Left lobe of liver (tissue), 2 donors: ENCODE measurements around the gene PCAT6. TPM values are rescaled to one million over a fixed set of nuclear protein-coding genes. Genes with fewer than 3 reads are reported as not detected.
"Not testable (repeated sequence)": the region's sequence is repeated elsewhere in the genome, so short reads cannot be mapped to it uniquely, and the experiment has no call there.

ENCODE experiments used
- ATAC-seq: fragments of 200-7000 bp; cut with Tn5 transposase; one replicate; pipeline ENCODE4 v1.9.1; 2020; ENCODE audit warnings: mild to moderate bottlenecking, moderate library complexity
- DNase-seq: peaks from one replicate; pipeline ENCODE4 v3.0.0-alpha.2; 2020; ENCODE audit warnings: low spot score
- total RNA-seq: library from RNA; stranded (reverse); gene quantifications from one replicate; pipeline ENCODE4 v1.2.1, GENCODE V29; 2021
- donor health status: DM: no; HTN: no; CAD: no; lungs with moderate emphysema.
- donor health status: DM: no; HTN: yes; CAD: no.

The PCAT6 gene
- 0.65 TPM for total RNA-seq

GRCh38 chr1:202810615-202811295 lies at the start of gene PCAT6:
Gene PCAT6 (plus strand): TSS chr1:202810954.
- DNase-seq (peak; percentile 95), ATAC-seq (peak; percentile 90)

DNA sequence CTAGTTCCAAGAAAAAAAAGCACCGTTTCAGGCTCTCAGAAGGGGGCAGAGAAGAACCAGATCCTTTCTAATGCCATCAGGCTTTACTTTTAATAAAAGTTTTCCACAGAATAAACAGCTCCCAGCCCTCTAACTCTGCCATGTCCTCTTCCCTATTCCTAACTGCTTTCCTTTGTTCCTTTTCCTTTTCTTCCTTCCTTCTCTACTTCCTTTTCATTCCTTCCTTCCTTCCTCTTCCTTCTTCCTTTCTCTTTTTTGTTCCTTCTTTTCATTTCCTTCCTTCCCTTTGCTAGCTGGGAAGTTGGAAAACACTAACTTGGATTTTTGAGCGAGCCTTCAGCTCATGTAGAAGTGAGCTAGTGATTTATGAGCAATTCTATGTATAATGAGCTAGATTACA lies 48.7 kb upstream of the PCAT6 start:
- DNase-seq, result no peak
- ATAC-seq, result no peak

GRCh38 chr1:202765721-202766120 lies 45.0 kb upstream of the PCAT6 start:
- DNase-seq, result no peak
- ATAC-seq, result no peak

- ATAC-seq, result no peak
- no peak for DNase-seq
Measured at GRCh38 chr1:202770135-202770534, 40.6 kb upstream of the PCAT6 start.

DNA sequence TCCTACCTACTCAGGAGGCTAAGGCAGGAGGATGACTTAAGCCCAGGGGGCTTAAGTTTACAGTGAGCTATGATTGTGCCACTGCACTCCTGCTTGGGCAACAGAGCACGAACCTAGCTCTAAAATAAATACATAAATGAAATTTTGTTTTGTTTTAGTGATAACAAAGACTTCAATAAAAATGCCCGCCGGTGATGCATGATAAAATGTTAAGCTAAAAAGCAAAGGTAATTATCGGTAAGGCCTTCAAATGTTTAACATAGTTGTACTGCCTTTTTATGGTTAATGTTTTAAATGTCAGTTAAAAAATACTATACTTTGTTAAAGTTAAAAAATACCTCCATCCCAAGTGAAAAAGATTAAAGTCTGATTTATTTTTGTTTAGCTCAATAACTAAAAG lies 29.6 kb upstream of the PCAT6 start:
- DNase-seq (no peak), ATAC-seq (no peak)

DNA sequence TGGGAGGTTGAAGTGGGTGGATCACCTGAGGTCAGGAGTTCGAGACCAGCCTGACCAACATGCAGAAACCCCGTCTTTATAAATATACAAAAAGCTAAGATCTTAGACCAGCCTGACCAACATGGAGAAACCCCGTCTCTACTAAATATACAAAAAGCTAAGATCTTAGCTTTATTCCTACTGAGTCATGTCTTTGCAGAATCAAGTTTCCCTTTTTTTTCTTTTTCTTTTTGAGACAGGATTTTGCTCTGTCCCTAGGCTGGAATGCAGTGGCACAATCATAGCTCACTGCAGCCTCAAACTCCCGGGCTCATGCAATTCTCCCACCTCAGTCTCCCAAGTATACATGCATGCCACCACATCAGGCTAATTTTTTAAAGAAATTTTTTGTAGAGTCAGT lies 23.9 kb upstream of the PCAT6 start:
- DNase-seq (no peak), ATAC-seq (no peak)

- DNase-seq (no peak), ATAC-seq (peak; percentile 86)
Measured at GRCh38 chr1:202788800-202789199, 22.0 kb upstream of the PCAT6 start.

DNA sequence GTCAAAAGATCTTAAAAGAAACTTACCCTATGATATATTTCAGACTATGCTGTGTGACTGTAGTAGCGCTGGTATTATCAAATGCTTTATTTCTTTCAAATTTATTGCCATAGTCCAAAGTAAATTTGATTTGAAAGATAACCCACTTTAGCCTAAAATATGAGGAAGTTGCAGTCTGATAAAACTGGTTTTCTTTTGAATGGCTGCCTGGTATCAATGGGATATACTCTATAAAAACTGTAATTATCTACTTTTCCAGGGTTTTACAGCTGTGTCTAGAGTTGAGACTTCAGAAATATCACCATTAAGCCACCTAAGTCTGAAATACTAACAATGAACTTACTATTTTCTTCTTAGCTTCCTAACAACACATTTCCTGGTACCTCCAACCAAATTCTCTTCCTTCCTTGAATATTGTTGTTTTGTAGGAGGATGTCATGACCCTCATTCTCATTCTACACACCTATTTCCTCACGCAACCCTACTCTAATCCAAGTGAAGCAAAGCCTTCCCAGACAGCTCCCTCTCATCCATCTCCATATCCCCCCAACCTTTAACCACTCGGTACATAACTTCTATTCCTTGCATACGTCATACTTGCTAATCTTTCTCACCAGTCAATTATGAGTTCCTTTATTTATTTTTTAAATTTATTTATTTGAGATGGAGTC lies 19.5 kb upstream of the PCAT6 start:
- ATAC-seq (no peak), DNase-seq (no peak)

- no peak for ATAC-seq
- DNase-seq, result no peak
Measured at GRCh38 chr1:202794051-202794740, 16.6 kb upstream of the PCAT6 start.

GRCh38 chr1:202794931-202795330 lies 15.8 kb upstream of the PCAT6 start:
- not testable (repeated sequence) for ATAC-seq, DNase-seq

GRCh38 chr1:202796670-202797069 lies 14.1 kb upstream of the PCAT6 start:
- DNase-seq (no peak), ATAC-seq (no peak)

- ATAC-seq, result no peak
- DNase-seq, result peak; percentile 19
Measured at GRCh38 chr1:202798260-202798659, 12.5 kb upstream of the PCAT6 start.

GRCh38 chr1:202798792-202799331 lies 11.9 kb upstream of the PCAT6 start:
- DNase-seq (peak; percentile 19), ATAC-seq (no peak)

DNA sequence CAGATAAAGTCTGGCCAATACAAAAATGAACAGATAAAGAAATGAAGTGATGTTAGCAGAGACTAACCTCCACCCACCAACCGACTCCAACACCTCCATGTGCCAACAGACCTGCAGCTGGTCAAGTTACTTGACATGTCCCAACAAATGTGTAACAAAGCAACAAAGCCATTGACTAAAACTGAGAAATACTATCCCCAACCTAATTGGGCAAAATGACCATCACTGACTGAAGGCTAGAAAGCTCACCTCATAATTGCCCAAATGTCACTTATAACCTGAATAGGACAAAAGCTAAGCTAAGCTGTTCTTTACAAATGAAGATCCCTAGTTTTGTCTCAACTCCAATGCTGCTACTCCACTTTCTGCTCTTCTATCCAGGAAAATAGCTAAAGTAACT lies 10.0 kb upstream of the PCAT6 start:
- DNase-seq (no peak), ATAC-seq (no peak)

GRCh38 chr1:202801175-202801574 lies 9.6 kb upstream of the PCAT6 start:
- ATAC-seq, result no peak
- no peak for DNase-seq

DNA sequence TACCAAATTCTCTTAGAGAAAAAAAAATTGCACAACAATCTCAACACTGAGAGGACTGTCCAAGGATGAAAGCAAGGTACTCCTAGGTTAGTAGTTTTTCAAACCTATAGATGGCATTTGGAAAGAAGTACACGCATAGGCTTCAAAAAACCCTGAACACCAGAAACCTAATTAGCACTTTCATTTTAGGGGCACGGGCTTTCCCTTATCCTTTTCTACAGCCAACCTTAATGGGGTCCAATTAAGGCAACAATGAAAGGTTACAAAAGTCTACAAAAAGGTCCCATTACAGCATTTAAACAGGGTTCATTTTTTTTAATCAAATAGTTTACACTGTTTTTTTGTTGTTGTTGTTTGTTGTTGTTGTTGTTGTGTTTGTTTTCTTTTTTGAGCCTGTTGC lies 8.7 kb upstream of the PCAT6 start:
- DNase-seq, result no peak
- no peak for ATAC-seq

- no peak for ATAC-seq
- peak; percentile 11 for DNase-seq
Measured at GRCh38 chr1:202802998-202803932, 7.5 kb upstream of the PCAT6 start.

GRCh38 chr1:202804126-202804525 lies 6.6 kb upstream of the PCAT6 start:
- no peak for ATAC-seq
- DNase-seq, result no peak

DNA sequence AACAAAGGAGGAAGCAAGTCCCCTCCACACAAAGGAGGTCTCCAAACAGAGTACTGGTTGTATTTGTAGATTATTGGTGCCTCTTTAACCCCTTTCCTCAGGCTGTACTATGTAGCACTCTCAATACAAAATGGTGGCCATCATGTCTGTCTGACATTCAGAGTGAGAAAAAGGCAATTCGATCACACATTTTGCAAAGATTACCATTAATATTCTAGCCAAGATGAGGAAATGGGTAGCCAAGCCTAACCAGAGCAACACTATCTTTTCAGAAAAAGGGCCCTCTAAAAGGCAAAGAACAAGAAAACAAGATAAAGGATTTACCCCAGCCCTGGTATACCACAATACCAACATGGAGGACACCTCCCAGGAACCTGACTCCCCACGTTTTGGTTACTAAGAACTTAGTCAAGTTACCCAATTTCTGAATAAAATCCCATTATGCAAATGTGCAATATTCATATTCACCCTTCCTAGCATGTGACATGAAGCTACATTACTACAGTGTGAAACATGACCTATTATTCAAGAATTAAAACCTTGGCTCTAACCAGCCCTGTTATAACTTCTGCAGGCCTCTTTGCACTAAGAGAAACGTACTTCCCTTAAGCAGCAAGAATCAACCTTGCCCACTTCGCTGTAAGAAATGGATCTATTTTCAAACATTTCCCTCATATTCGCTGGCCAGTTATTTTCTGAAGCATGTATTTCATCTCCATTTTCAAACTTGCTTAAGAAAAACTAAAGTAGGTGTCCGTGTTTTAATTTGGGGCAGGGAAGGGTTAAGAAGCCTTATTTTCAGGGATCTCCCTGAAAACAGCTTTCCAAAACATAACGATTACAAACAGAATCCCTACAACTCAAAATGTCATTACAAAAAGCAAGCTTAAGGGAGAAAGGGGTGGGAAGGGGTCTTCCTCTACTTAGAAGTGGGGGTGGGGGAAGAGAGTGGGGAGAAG lies 4.6 kb upstream of the PCAT6 start:
- DNase-seq (no peak), ATAC-seq (no peak)
